Tongue (tissue), 2 donors: ENCODE results near the gene RTL5. TPM values are rescaled to one million over a fixed set of nuclear protein-coding genes. Genes with fewer than 3 reads are reported as not detected.
A peak's percentile ranks its signal among the peaks of the same experiment; 100 is the strongest.

Experiments
- DNase-seq: peaks from one replicate; pipeline ENCODE4 v3.0.0-alpha.2; 2015
- total RNA-seq: library from RNA; depleted of rRNA; stranded (reverse); fragments of >200 nt; gene quantifications from one replicate; pipeline ENCODE4 v1.2.3, GENCODE V29; 2014

RTL5 gene
- total RNA-seq, 1 donor from 2014 or later: 7.3 TPM

DNA sequence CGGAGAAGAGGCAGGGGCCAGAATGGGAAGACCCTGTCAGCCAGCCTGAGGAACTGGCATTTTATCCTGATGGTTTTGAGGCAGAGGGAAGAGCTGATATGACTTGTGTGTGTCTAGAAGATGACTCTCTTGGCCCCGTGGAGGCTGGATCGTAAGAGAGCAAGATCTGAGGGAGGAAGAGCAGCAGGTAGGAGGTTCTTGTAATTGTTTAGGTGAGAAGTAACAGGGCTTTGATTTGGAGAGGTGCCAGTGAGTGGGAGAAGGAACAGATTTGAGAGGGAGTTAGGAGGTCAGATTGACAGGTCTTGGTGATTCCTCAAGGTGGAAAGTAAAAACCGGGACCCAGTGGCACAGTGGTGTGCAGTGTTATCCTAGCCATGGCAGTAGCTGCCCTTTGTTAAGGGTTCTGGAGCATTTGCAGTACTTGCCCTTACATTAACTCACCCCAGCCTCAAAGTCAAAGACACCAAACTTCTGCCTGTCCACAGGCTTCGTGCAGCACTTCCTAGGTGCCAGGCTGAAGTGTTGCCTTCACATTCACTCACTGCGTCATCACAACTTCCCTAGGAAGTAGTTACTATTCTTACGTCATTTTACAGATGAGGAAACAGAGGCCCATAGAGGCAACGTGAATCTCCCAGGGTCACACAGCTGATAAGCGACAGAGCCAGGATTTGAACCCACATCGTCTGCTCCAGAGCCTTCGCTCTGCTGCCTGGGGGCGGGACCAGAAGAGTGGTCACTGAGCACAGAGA lies 23.7 kb downstream of the RTL5 start:
- DNase-seq: no peak

DNA sequence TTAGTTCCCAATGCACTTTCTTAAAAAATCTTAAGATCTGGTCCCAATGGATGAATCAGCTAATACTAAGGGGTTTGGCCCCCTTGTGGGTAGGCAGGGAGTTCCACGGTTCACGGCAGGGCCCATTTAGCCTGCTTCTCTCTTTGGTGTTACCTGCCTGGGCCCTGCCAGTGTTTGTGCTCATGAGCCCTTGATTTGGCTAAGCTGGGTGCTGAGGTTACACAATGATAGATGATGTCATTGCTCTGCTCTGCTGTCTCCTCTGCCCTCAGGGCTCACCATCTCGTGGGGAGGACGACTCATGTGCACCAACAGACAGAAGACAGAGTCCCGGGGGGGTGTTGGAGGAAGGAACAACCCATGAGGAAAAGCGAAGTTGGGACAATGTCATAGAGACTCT lies 24.4 kb downstream of the RTL5 start:
- DNase-seq: no peak

GRCh38 chrX:72105436-72105835 lies 26.3 kb downstream of the RTL5 start:
- DNase-seq: no peak

- DNase-seq: no peak
Measured at GRCh38 chrX:72102760-72103159, 29.0 kb downstream of the RTL5 start.

DNA sequence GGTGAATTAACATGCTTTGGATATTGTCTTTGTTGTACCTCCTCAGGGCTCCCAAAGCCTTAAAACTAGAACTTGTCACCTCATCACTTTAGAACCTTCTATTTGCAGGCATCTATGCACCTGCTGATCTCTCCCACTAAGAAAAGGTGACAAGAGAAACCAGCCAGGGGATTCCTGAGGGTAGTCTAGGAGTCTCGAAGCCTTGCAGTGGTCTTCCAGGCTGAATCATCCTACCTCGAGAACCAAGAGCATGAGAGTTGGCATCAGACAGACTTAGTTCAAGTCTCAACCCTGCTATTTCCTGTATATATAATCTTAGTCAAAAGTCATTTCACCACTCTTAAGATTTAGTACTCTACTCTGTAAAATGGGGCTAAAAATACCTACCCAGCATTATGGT lies 29.6 kb downstream of the RTL5 start:
- DNase-seq: no peak

- DNase-seq: no peak
Measured at GRCh38 chrX:72101597-72102037, 30.1 kb downstream of the RTL5 start.

- DNase-seq: no peak
Measured at GRCh38 chrX:72100824-72101351, 30.8 kb downstream of the RTL5 start.

DNA sequence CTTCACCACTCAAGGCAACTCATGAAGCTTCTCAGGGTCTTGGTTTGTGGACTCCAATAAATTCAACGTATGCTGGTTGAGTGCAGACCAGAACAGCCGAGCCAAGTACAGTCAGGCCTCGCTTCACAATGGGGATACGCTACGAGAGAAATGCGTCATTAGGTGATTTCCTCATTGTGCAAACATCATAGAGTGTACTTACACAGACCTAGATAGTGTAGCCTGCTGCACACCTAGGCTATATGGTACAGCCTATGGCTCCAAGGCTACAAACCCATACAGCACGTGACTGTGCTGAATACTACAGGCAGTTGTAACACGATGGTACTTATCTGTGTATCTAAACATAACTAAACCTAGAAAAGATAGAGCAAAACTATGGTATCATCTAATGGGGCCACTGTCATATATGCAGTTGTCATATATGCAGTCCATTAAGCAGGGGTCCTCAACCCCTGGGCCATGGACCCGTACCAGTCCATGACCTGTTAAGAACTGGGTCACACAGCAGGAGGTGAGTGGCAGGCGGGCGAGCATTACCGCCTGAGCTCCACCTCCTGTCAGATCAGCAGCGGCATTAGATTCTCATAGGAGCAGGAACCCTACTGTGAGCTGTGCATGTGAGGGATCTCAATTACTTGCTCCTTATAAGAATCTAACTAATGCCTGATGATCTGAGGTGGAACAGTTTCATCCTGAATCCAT lies 31.5 kb downstream of the RTL5 start:
- no peak for DNase-seq

GRCh38 chrX:72097098-72097497 lies 34.6 kb downstream of the RTL5 start:
- DNase-seq: no peak

DNA sequence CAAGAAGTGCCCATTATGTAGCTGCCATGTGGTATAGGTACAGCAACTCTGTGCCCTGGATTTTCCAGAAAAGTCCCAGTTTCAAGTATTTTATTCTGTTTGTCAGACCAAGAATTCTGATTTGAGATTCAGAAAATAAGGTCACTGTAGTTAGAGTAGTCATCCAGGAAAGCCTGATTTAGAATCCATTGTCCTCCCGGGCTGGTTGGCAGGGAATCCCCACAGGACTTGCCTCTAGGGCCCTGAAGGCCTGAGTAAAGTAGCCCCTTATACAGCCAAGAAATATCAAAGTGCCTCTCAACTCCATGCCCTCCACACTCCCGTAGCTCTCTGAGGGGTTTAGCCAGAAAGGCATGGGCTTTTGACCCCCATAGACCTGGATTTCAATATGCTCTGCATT lies 36.3 kb downstream of the RTL5 start:
- DNase-seq: no peak

- peak; percentile 25 for DNase-seq
Measured at GRCh38 chrX:72094894-72095293, 36.8 kb downstream of the RTL5 start.

DNA sequence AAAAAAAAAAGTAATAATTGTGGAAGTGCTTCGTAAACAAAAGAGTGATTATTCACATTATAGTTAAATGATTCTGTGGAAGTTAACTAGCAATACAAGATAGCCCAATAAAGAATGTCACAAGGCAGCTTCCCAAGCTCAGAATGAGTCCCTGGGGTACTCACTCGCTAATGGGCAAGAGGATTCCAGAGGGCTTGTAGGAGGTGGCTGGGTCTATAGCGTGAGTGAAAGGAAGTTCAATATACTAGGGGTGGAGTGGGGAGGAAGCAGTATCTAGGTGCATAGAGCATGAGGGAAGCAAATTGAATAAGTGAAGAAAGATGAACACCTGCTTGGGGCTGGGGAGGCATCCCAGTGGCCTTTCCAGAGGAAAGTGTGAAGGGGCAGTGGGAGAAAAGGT lies 42.5 kb downstream of the RTL5 start:
- no peak for DNase-seq

DNA sequence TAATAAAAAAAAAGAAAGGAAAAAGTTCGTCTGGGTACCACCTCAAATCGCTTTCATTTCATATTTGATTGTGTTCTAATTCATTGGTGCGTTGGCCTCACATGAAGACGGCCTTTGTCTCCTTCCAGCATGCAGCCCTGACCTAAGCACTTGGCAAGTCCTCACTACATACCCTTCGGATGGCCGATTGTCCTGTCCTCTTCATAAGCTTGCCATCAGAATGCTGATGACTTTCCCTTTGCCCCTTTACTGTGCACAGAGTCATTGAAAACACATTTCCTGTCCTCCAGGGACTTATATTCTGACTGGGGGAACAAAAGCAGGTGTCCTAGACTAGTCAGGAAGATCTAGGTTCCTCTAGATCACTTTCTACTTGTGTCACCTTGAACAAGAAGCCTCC lies 43.0 kb downstream of the RTL5 start:
- no peak for DNase-seq

- DNase-seq: no peak
Measured at GRCh38 chrX:72086995-72087394, 44.7 kb downstream of the RTL5 start.

GRCh38 chrX:72084114-72084513 lies 47.6 kb downstream of the RTL5 start:
- DNase-seq: no peak

GRCh38 chrX:72083291-72083690 lies 48.4 kb downstream of the RTL5 start:
- DNase-seq: no peak

- DNase-seq: no peak
Measured at GRCh38 chrX:72081605-72082320, 50.0 kb downstream of the RTL5 start.

DNA sequence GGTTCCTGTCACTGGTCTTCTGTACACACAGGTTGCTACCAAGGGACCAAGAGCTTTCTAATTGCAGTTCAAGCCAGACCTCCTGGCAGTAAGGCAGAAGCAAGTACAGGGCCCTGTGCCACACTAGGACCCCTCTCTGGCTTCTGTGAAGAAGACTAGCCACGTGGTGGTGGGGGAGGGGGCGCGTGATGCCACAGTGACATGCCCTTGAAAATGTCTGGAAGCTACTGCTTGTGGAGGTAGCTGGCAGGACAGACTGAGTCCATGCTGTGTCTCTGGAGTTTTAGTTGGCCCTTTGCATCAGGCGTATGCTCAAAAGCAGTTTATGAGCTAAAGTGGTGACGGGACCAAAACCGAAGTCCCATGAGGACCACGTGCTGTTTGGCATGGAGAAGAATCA lies 50.9 kb downstream of the RTL5 start:
- DNase-seq: no peak

- DNase-seq: no peak
Measured at GRCh38 chrX:72080150-72080549, 51.6 kb downstream of the RTL5 start.

DNA sequence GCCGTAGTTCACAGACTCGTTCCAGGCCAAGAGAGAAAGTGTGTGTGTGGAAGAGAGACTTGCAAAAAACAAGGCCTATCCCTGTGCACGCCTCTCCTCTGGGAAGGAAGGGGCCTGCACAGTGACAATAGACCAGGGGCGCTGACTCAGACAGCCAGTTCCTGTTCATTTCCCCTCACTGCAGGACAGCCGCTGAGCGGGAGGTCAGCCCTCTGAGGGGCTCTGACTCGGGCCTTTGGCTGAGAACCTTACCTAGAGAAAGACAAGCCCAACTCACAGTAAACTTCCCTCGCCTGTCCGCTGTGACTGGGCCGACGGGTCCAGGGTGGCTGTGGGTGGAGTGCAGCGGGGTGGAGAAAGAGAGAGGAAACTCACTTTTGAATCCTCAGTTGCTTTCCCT lies 52.1 kb downstream of the RTL5 start:
- peak; percentile 18 for DNase-seq

- DNase-seq: no peak
Measured at GRCh38 chrX:72078411-72078810, 53.3 kb downstream of the RTL5 start.
